Naive thymus-derived CD4-positive, alpha-beta T cell (primary cell): ENCODE measurements around the gene RSRC1. TPM values are rescaled to one million over a fixed set of nuclear protein-coding genes. Genes with fewer than 3 reads are reported as not detected.

Source experiments
- ATAC-seq: fragments of 150-1000 bp; cut with Tn5 transposase; 2 replicates; pipeline ENCODE4 v1.10.0; 2021; ENCODE audit warnings: mild to moderate bottlenecking, moderate library complexity
- CTCF ChIA-PET: fragments of 350-600 bp; sonication (Branson Sonifier 250); formaldehyde crosslinking; loops from one replicate; lab custom pipeline; 2021; ENCODE audit warnings: antibody characterized with exemption; lab: Charles Lee
- POLR2A ChIA-PET: fragments of 350-600 bp; sonication (Branson Sonifier 250); formaldehyde crosslinking; loops from one replicate; lab custom pipeline; 2021; ENCODE audit warnings: antibody characterized with exemption, inconsistent platforms; lab: Charles Lee
- DNase-seq, 9 donors: peaks; one replicate each; pipeline versions ENCODE4 v3.0.0 to v3.0.0-alpha.2; 2020 to 2022; ENCODE audit warnings: mixed read lengths in 1 of 9
- H3K27ac ChIP-seq: one replicate; pipeline ENCODE4 v1.7.0; 2013; ENCODE audit warnings: mild to moderate bottlenecking, low read depth, low read length, moderate library complexity
- H3K27me3 ChIP-seq, 2 donors: one replicate each; pipeline ENCODE4 v1.7.0; 2013; ENCODE audit warnings: low read length in 2 of 2, mild to moderate bottlenecking in 2 of 2, moderate library complexity in 2 of 2; ENCODE audit not compliant: control insufficient read depth in 2 of 2, insufficient read depth in 2 of 2
- H3K36me3 ChIP-seq, 3 experiments: 1 replicate in 2 of 3; 2 replicates in 1 of 3; pipeline ENCODE4 v1.7.0; 2013; ENCODE audit warnings: low read length in 3 of 3, mild to moderate bottlenecking in 3 of 3, moderate library complexity in 1 of 3; ENCODE audit not compliant: insufficient read depth in 3 of 3, control insufficient read depth in 2 of 3
- H3K4me1 ChIP-seq, 2 donors: one replicate each; pipeline ENCODE4 v1.7.0; 2013; ENCODE audit warnings: low read length in 2 of 2, mild to moderate bottlenecking in 2 of 2, moderate library complexity in 1 of 2; ENCODE audit not compliant: control insufficient read depth in 2 of 2, insufficient read depth in 2 of 2
- H3K4me3 ChIP-seq: 2 replicates; pipeline ENCODE4 v1.7.0; 2013; ENCODE audit warnings: mild to moderate bottlenecking, low read length
- H3K9me3 ChIP-seq, 3 experiments: 1 replicate in 2 of 3; 2 replicates in 1 of 3; pipeline ENCODE4 v1.7.0; 2013; ENCODE audit warnings: low read length in 3 of 3; ENCODE audit not compliant: control insufficient read depth in 2 of 3
- H3K27ac Mint-ChIP-seq, 9 donors: one replicate each; pipeline ENCODE4 v1.8.0; 2020 to 2022; ENCODE audit warnings: mixed read lengths in 9 of 9, mild to moderate bottlenecking in 8 of 9, moderate library complexity in 5 of 9, inconsistent platforms in 2 of 9
- H3K27me3 Mint-ChIP-seq, 5 donors: one replicate each; pipeline ENCODE4 v1.8.0; 2021 to 2022; ENCODE audit warnings: mixed read lengths in 5 of 5, mild to moderate bottlenecking in 1 of 5
- H3K36me3 Mint-ChIP-seq, 5 donors: one replicate each; pipeline ENCODE4 v1.8.0; 2020 to 2022; ENCODE audit warnings: mixed read lengths in 5 of 5, mild to moderate bottlenecking in 3 of 5, inconsistent platforms in 1 of 5
- H3K4me1 Mint-ChIP-seq, 7 donors: one replicate each; pipeline ENCODE4 v1.8.0; 2020 to 2022; ENCODE audit warnings: mixed read lengths in 7 of 7, mild to moderate bottlenecking in 3 of 7, inconsistent platforms in 1 of 7
- H3K4me3 Mint-ChIP-seq, 10 donors: one replicate each; pipeline ENCODE4 v1.8.0; 2020 to 2022; ENCODE audit warnings: mild to moderate bottlenecking in 10 of 10, mixed read lengths in 10 of 10, moderate library complexity in 6 of 10, inconsistent platforms in 2 of 10
- H3K9me3 Mint-ChIP-seq, 11 donors: one replicate each; pipeline ENCODE4 v1.8.0; 2020 to 2022; ENCODE audit warnings: mixed read lengths in 11 of 11, mild to moderate bottlenecking in 4 of 11, inconsistent platforms in 1 of 11, moderate library complexity in 1 of 11
- intact Hi-C, 2 donors: fragments of 100-400 bp; cut with micrococcal nuclease; formaldehyde crosslinking; loops; one replicate each; pipeline ENCODE4 v1.15.1; 2023
- polyA plus RNA-seq, 2 donors: library from polyadenylated mRNA; unstranded; fragments of 300-500 nt; fragmentation: Illumina TruSeq; gene quantifications; one replicate each; pipeline ENCODE4 v1.2.3, GENCODE V29; 2021
- total RNA-seq, 6 experiments: library from RNA in 5 of 6; stranded (reverse) in 5 of 6; gene quantifications; 1 replicate in 5 of 6; 2 replicates in 1 of 6; pipeline ENCODE4 v1.2.3 and lab custom pipeline; 2021 to 2026

The RSRC1 gene
- total and polyA plus RNA-seq, 7 experiments from 2014 or later, result 30.0 to 45.0 (median 37.4) TPM

DNA sequence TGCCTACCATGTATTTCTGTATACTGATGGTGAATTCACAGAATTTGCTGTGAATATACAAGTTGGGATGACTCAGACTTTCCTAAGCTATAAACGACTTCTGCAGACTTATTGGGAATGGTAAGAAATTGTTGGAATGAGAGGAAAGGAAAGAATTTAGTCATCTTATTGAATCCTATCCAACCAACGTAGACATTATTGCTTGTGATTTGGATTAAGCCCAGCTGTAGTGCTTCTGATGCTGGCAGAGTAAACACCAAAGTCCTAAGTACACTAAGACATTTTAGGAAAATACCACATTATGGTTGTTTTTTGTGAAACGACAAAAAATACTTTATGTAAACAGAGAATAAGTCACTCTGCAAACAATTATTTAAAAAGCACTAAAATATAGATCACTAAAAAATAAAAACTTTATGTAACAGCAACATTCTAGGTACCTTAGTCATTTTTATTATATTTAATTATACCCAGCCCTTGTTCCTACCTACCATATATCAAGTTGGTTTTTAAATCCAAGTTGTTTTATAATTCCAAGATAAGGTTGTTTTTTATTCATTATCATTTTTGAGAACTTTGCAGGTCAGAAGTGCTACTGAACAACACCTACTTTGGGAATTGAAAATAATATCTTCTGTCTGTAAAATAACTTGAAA is 361.9 kb downstream of the RSRC1 start:
- POLR2A ChIA-PET, result no interaction called here

DNA sequence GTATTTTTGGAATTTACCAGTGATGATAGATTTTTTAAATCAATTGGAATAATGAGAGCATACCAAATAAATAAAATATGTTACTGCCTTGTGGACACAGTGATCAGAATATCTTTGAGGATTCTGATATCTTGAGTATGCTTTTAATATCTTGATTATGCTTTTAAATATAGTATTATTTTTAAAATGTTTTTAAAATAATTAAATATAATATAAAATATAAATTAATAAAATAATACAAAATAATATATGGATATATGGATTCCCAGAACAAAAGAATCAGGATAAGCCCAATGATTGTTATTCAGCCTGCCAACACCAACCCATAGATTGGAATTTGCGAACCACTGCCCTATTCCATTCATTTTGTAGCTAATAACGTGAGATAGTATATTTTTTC is 369.2 kb downstream of the RSRC1 start:
- no peaks in the 10 kb centered on the region for H3K4me1 ChIP-seq
- H3K4me3 ChIP-seq, result no peak overlapping the region
- no peaks in the 10 kb centered on the region for H3K36me3 ChIP-seq
- ATAC-seq (no peak), DNase-seq (no peak)
- no peaks in the 10 kb centered on the region for H3K9me3 ChIP-seq
- Mint-ChIP-seq H3K4me1 (peaks cover 0 to 3% (median 0%) of the 10 kb centered on the region in 7 donors), H3K27ac (no peak overlapping the region), H3K4me3 (no peak overlapping the region), H3K27me3 (no peaks in the 10 kb centered on the region), H3K9me3 (peaks cover 0 to 1% (median 0%) of the 10 kb centered on the region in 11 donors), H3K36me3 (peaks cover 0 to 20% (median 4%) of the 10 kb centered on the region in 5 donors)
- H3K27me3 ChIP-seq, result no peaks in the 10 kb centered on the region
- no peak overlapping the region for H3K27ac ChIP-seq
- POLR2A ChIA-PET, result no interaction called here
- CTCF ChIA-PET, result no interaction called here
- intact Hi-C loops, result no loop called here

More for the DNA sequence above, 361.9 kb downstream of the RSRC1 start:
- Mint-ChIP-seq H3K27ac (no peak overlapping the region), H3K4me1 (peaks cover 0 to 3% (median 0%) of the 10 kb centered on the region in 7 donors), H3K27me3 (no peaks in the 10 kb centered on the region), H3K36me3 (peaks cover 0 to 31% (median 21%) of the 10 kb centered on the region in 5 donors), H3K9me3 (peaks cover 0 to 1% (median 0%) of the 10 kb centered on the region in 11 donors), H3K4me3 (no peak overlapping the region)
- no peaks in the 10 kb centered on the region for H3K27me3 ChIP-seq
- H3K27ac ChIP-seq, result no peak overlapping the region
- no peaks in the 10 kb centered on the region for H3K9me3 ChIP-seq
- ATAC-seq (no peak), DNase-seq (no peak)
- no peaks in the 10 kb centered on the region for H3K36me3 ChIP-seq
- CTCF ChIA-PET, result no interaction called here
- no peaks in the 10 kb centered on the region for H3K4me1 ChIP-seq
- H3K4me3 ChIP-seq, result no peak overlapping the region
- intact Hi-C loops, result no loop called here

DNA sequence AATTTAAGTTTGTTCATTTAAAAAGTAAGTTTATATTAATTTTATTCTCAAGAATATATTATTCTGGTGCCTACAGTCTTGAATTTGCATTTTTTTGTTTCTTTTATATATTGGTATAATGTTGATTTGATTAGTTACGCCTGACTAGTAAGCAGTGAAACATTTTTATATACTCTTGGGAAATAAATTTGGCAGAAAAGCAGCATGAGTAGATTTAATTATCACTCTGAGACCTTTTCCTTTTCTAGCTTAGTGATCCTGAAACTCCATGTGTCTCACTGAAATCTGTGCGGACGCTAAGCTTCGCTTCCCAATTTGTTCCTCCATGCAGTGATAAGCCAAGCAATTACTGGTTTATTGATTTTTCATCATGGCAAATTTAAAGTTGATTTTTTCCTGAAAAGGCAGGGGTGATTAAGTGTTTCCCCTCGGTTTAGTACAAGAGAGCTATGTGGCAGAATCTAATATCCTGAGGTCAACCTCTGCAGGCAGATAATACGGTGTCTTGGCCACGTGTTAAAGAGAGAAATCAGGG is 373.9 kb downstream of the RSRC1 start:
- Histone ChIP-seq H3K27ac (no peak overlapping the region), H3K9me3 (no peaks in the 10 kb centered on the region), H3K27me3 (no peaks in the 10 kb centered on the region), H3K4me3 (no peak overlapping the region), H3K36me3 (no peaks in the 10 kb centered on the region), H3K4me1 (no peaks in the 10 kb centered on the region)
- DNase-seq (no peak), ATAC-seq (no peak)
- H3K27ac Mint-ChIP-seq, result no peak overlapping the region
- intact Hi-C loops, result no loop called here
- POLR2A ChIA-PET, result interaction anchor here (0.5 kb wide), 1 partner anchor 306 kb away, joined by 3 read pairs; no protein-coding TSS in a partner anchor
- H3K36me3 Mint-ChIP-seq, result no peaks in the 10 kb centered on the region
- H3K4me3 Mint-ChIP-seq, result no peak overlapping the region
- H3K4me1 Mint-ChIP-seq, result peaks cover 0 to 2% (median 0%) of the 10 kb centered on the region in 7 donors
- H3K27me3 Mint-ChIP-seq, result no peaks in the 10 kb centered on the region
- no peaks in the 10 kb centered on the region for H3K9me3 Mint-ChIP-seq
- CTCF ChIA-PET, result no interaction called here

DNA sequence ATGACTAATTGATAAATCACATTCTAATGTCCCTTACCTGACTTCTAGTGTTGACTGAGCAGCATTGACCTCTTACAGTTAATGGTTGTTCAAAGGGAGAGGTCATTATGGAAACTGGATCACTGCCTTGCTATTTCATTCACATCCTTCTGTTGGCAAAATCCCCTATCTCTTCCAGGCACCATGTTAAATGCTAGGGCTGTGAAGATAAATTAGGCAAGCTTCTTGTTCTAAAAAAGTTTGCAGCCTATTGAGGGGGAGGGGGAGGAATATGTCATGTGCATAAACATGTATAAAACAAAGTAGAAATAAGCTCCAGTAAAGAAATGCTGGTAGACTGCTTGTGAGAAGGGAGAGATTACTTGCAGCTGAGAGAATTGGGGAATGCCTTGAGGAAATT is 376.3 kb downstream of the RSRC1 start:
- ATAC-seq (no peak), DNase-seq (no peak)
- Histone ChIP-seq H3K36me3 (no peaks in the 10 kb centered on the region), H3K4me1 (no peaks in the 10 kb centered on the region), H3K27me3 (no peaks in the 10 kb centered on the region), H3K4me3 (no peak overlapping the region), H3K9me3 (no peaks in the 10 kb centered on the region), H3K27ac (no peak overlapping the region)
- no peaks in the 10 kb centered on the region for H3K4me1 Mint-ChIP-seq
- no peak overlapping the region for H3K27ac Mint-ChIP-seq
- H3K36me3 Mint-ChIP-seq, result peaks cover 0 to 3% (median 0%) of the 10 kb centered on the region in 5 donors
- H3K9me3 Mint-ChIP-seq, result peaks cover 0 to 3% (median 0%) of the 10 kb centered on the region in 11 donors
- ChIA-PET CTCF (interaction anchor here (0.5 kb wide), 1 partner anchor 15 kb away, joined by 3 read pairs; no protein-coding TSS in a partner anchor), POLR2A (no interaction called here)
- intact Hi-C loops, result no loop called here
- no peaks in the 10 kb centered on the region for H3K27me3 Mint-ChIP-seq
- H3K4me3 Mint-ChIP-seq, result no peak overlapping the region

DNA sequence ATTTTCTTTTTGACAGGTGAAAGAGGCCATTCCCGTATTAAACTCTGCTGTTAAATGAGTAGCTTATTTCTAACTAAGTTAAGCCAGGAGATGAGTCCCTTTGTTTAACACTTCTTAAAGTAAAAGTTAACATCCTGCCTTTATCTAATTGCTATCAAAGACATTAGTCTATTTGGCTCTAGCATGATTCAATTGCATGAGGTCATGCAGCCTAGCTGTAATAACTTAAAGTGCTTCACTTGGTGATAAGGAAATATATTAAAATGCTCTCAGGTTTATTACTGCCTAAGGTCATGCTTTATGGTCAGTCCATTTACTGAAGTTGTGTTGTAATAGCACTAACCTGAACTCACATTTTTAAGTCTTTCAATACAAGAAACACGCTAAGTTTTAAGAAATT is 378.8 kb downstream of the RSRC1 start:
- POLR2A ChIA-PET, result no interaction called here
- Histone ChIP-seq H3K36me3 (no peaks in the 10 kb centered on the region), H3K9me3 (no peaks in the 10 kb centered on the region), H3K27me3 (no peaks in the 10 kb centered on the region), H3K4me3 (no peak overlapping the region), H3K27ac (no peak overlapping the region), H3K4me1 (no peaks in the 10 kb centered on the region)
- intact Hi-C loops, result no loop called here
- H3K36me3 Mint-ChIP-seq, result peaks cover 0 to 7% (median 3%) of the 10 kb centered on the region in 5 donors
- DNase-seq (no peak), ATAC-seq (no peak)
- H3K27me3 Mint-ChIP-seq, result no peaks in the 10 kb centered on the region
- no peak overlapping the region for H3K4me3 Mint-ChIP-seq
- no peaks in the 10 kb centered on the region for H3K4me1 Mint-ChIP-seq
- H3K27ac Mint-ChIP-seq, result no peak overlapping the region
- peaks cover 0 to 3% (median 0%) of the 10 kb centered on the region in 11 donors for H3K9me3 Mint-ChIP-seq
- CTCF ChIA-PET, result no interaction called here

DNA sequence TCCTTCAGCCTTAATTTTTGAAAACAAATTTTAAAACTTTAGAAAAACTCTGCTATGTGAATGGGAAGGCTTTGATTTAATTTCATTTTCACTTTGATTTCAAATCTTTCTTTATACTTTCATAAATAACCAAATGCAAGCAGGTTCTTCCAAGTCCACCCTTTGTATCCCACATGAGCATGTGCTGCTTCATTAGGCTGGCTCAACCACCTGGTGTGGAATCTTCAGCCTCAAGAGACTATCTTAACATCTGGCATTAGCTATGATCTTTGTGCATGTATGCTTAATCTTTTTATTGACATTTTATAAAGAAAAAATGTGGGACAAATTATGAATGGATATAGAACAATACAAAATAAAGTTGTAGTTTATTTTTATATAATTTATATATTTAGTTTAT is 379.3 kb downstream of the RSRC1 start:
- Histone ChIP-seq H3K27ac (no peak overlapping the region), H3K9me3 (no peaks in the 10 kb centered on the region), H3K27me3 (no peaks in the 10 kb centered on the region), H3K4me3 (no peak overlapping the region), H3K36me3 (no peaks in the 10 kb centered on the region), H3K4me1 (no peaks in the 10 kb centered on the region)
- Mint-ChIP-seq H3K27me3 (no peaks in the 10 kb centered on the region), H3K36me3 (peaks cover 0 to 7% (median 3%) of the 10 kb centered on the region in 5 donors), H3K4me3 (no peak overlapping the region), H3K27ac (no peak overlapping the region), H3K4me1 (no peaks in the 10 kb centered on the region), H3K9me3 (peaks cover 0 to 3% (median 0%) of the 10 kb centered on the region in 11 donors)
- DNase-seq, result no peak
- CTCF ChIA-PET, result no interaction called here
- POLR2A ChIA-PET, result no interaction called here
- ATAC-seq, result no peak
- intact Hi-C loops, result no loop called here

DNA sequence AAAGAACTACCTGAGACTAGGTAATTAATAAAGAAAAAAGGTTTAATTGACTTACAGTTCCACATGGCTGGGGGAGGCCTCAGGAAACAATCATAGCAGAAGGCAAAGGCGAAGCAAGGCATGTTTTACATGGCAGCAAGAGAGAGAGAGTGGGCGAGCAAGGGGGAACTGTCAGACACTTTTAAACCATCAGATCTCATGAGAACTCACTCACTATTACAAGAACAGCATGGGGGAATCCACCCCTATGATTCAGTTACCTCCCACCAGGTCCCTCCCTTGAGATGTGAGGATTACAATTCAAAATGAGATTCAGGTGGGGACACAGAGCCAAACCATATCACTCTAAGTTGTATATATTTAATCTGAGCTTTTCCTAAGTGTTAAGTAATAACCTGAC is 382.1 kb downstream of the RSRC1 start:
- Histone ChIP-seq H3K4me3 (no peak overlapping the region), H3K27me3 (no peaks in the 10 kb centered on the region), H3K4me1 (no peaks in the 10 kb centered on the region), H3K27ac (no peak overlapping the region), H3K9me3 (no peaks in the 10 kb centered on the region), H3K36me3 (no peaks in the 10 kb centered on the region)
- H3K4me3 Mint-ChIP-seq, result no peak overlapping the region
- no peak for DNase-seq
- H3K36me3 Mint-ChIP-seq, result peaks cover 0 to 13% (median 10%) of the 10 kb centered on the region in 5 donors
- intact Hi-C loops, result no loop called here
- POLR2A ChIA-PET, result no interaction called here
- no peaks in the 10 kb centered on the region for H3K4me1 Mint-ChIP-seq
- no peak for ATAC-seq
- H3K9me3 Mint-ChIP-seq, result peaks cover 0 to 9% (median 2%) of the 10 kb centered on the region in 11 donors
- no peak overlapping the region for H3K27ac Mint-ChIP-seq
- CTCF ChIA-PET, result no interaction called here
- H3K27me3 Mint-ChIP-seq, result no peaks in the 10 kb centered on the region
